ENCODE measurements around the gene ERF.

ERF gene

GRCh38 chr19:42291435-42291810, 36.5 kb upstream of the ERF start:
- DNase-seq (ENCODE audit: low read depth) = no peak
- no peak for TF ChIP-seq CTCF (IDR thresholded peaks at IDR 0.05; ENCODE audit: insufficient read depth, low read depth, low read length, missing control alignments)
- no peak overlapping the region for H3K4me3 ChIP-seq (ENCODE audit: low read length)

GRCh38 chr19:42290523-42291434, 35.9 kb upstream of the ERF start:
- no peak overlapping the region for H3K4me3 ChIP-seq (ENCODE audit: low read length)
- TF ChIP-seq CTCF (IDR thresholded peaks at IDR 0.05; ENCODE audit: insufficient read depth, low read depth, low read length, missing control alignments) = peak; percentile 33
- DNase-seq (ENCODE audit: low read depth) = no peak

GRCh38 chr19:42290136-42290522, 35.2 kb upstream of the ERF start:
- no peak overlapping the region for H3K4me3 ChIP-seq (ENCODE audit: low read length)
- TF ChIP-seq CTCF (IDR thresholded peaks at IDR 0.05; ENCODE audit: insufficient read depth, low read depth, low read length, missing control alignments) = no peak
- DNase-seq (ENCODE audit: low read depth) = no peak

GRCh38 chr19:42289556-42290041, 34.7 kb upstream of the ERF start:
- no peak overlapping the region for H3K4me3 ChIP-seq (ENCODE audit: low read length)
- no peak for DNase-seq (ENCODE audit: low read depth)
- no peak for TF ChIP-seq CTCF (IDR thresholded peaks at IDR 0.05; ENCODE audit: insufficient read depth, low read depth, low read length, missing control alignments)

GRCh38 chr19:42288881-42289555, 34.1 kb upstream of the ERF start:
- no peak for TF ChIP-seq CTCF (IDR thresholded peaks at IDR 0.05; ENCODE audit: insufficient read depth, low read depth, low read length, missing control alignments)
- no peak for DNase-seq (ENCODE audit: low read depth)

GRCh38 chr19:42288387-42288786, 33.5 kb upstream of the ERF start:
- no peak for DNase-seq (ENCODE audit: low read depth)
- no peak for TF ChIP-seq CTCF (IDR thresholded peaks at IDR 0.05; ENCODE audit: insufficient read depth, low read depth, low read length, missing control alignments)
- no peak overlapping the region for H3K4me3 ChIP-seq (ENCODE audit: low read length)

More at GRCh38 chr19:42288881-42289555, 34.1 kb upstream of the ERF start:
- no peak overlapping the region for H3K4me3 ChIP-seq (ENCODE audit: low read length)

Data from epithelial cell of esophagus (primary cell).